GM12878 (cell line): ENCODE measurements around the gene ARHGEF37. TPM values are rescaled to one million over a fixed set of nuclear protein-coding genes. Genes with fewer than 3 reads are reported as not detected.

Source experiments
- ATAC-seq: fragments of 200-7000 bp; cut with Tn5 transposase; 3 replicates; pipeline ENCODE4 v1.9.1; 2020; ENCODE audit warnings: mild to moderate bottlenecking, moderate library complexity
- BruUV-seq: library from RNA; stranded (reverse); fragments of 400-500 nt; replicated peaks from 2 replicates; lab custom pipeline; 2021; lab: Mats Ljungman, UMichigan
- CTCF ChIA-PET: fragments of 300-600 bp; sonication (Branson Sonifier 250); formaldehyde crosslinking; extraction: SDS; loops from one replicate; lab custom pipeline; 2021; ENCODE audit warnings: inconsistent platforms; lab: Yijun Ruan, JAX
- POLR2A ChIA-PET: fragments of 350-600 bp; formaldehyde crosslinking; extraction: SDS; loops from one replicate; lab custom pipeline; 2021; ENCODE audit warnings: inconsistent platforms; lab: Charles Lee
- RAD21 ChIA-PET: fragments of 300-600 bp; sonication (Branson Sonifier 250); formaldehyde crosslinking; loops from one replicate; lab custom pipeline; 2023; ENCODE audit warnings: antibody characterized with exemption; ENCODE audit not compliant: unreplicated experiment; lab: Charles Lee
- SMC1A ChIA-PET: fragments of 300-600 bp; sonication (Branson Sonifier 250); formaldehyde crosslinking; loops from one replicate; lab custom pipeline; 2023; ENCODE audit not compliant: unreplicated experiment, uncharacterized antibody; lab: Charles Lee
- DNase-seq: peaks from one replicate; pipeline ENCODE4 v3.0.0-alpha.2; 2011; ENCODE audit warnings: low read depth, low spot score
- FAIRE-seq: peaks from 3 replicates; lab custom pipeline; 2011; peaks lifted over from hg19 to GRCh38; lab: Jason Lieb, UNC
- H2AFZ ChIP-seq: 2 replicates; pipeline ENCODE4 v1.6.0; 2011; ENCODE audit warnings: low read depth, low read length, control low read depth; ENCODE audit not compliant: control insufficient read depth
- H3K27ac ChIP-seq: 2 replicates; pipeline ENCODE4 v1.5.1; 2011; ENCODE audit warnings: control low read depth; ENCODE audit not compliant: control insufficient read depth, insufficient read depth
- H3K27me3 ChIP-seq, 2 experiments: replicated peaks in 1 of 2; 2 replicates each; pipeline versions ENCODE4 v1.6.0 to v1.6.1; 2011; ENCODE audit warnings: low read length in 1 of 2; ENCODE audit not compliant: control insufficient read depth in 2 of 2, insufficient read depth in 2 of 2
- H3K36me3 ChIP-seq, 2 experiments: 2 replicates each; pipeline ENCODE4 v1.5.1; 2011; ENCODE audit warnings: low read length in 1 of 2; ENCODE audit not compliant: control insufficient read depth in 2 of 2, insufficient read depth in 2 of 2
- H3K4me1 ChIP-seq: 2 replicates; pipeline ENCODE4 v1.6.1; 2011; ENCODE audit warnings: mild to moderate bottlenecking, low read length, moderate library complexity, mixed read lengths; ENCODE audit not compliant: control insufficient read depth, insufficient read depth
- H3K4me2 ChIP-seq: 2 replicates; pipeline ENCODE4 v1.6.0; 2011; ENCODE audit warnings: control low read depth; ENCODE audit not compliant: control insufficient read depth, insufficient read depth
- H3K4me3 ChIP-seq: fragments of 200-600 bp; sonication (generic); 2 replicates; pipeline ENCODE4 v1.5.1; 2016
- H3K79me2 ChIP-seq: 2 replicates; pipeline ENCODE4 v1.6.0; 2011; ENCODE audit warnings: low read length; ENCODE audit not compliant: control insufficient read depth, insufficient read depth
- H3K9ac ChIP-seq: 2 replicates; pipeline ENCODE4 v1.8.0; 2011; ENCODE audit warnings: low read length, control low read depth, mixed read lengths; ENCODE audit not compliant: control insufficient read depth, insufficient read depth
- H3K9me3 ChIP-seq: replicated peaks from 3 replicates; pipeline ENCODE4 v1.5.1; 2011; ENCODE audit warnings: mild to moderate bottlenecking, low read length; ENCODE audit not compliant: control insufficient read depth, insufficient read depth
- H4K20me1 ChIP-seq: 2 replicates; pipeline ENCODE4 v1.6.0; 2011; ENCODE audit not compliant: control insufficient read depth, insufficient read depth
- CBFB ChIP-seq: IDR thresholded peaks from 2 replicates; pipeline ENCODE4 v1.6.1; 2016; ENCODE audit warnings: antibody characterized with exemption, low read depth
- CEBPB ChIP-seq, 2 experiments: fragments of 150-350 bp in 1 of 2; IDR thresholded peaks; 2 replicates each; pipeline ENCODE4 v1.6.1; 2012 to 2014; ENCODE audit warnings: low read depth in 2 of 2, low read length in 2 of 2, borderline replicate concordance in 1 of 2, inconsistent platforms in 1 of 2
- EED ChIP-seq: sonication (generic); IDR thresholded peaks from 2 replicates; pipeline ENCODE4 v1.6.1; 2016; ENCODE audit warnings: antibody characterized with exemption, low read depth
- HDAC6 ChIP-seq: fragments of 200-600 bp; sonication (generic); IDR thresholded peaks from one replicate; pipeline ENCODE4 v1.8.0; 2017; ENCODE audit warnings: antibody characterized with exemption; ENCODE audit not compliant: unreplicated experiment
- HDGF ChIP-seq: fragments of 450-650 bp; IDR thresholded peaks from 2 replicates; pipeline ENCODE4 v1.6.1; 2016; ENCODE audit warnings: antibody characterized with exemption
- IKZF1 ChIP-seq: fragments of 450-650 bp; conservative IDR thresholded peaks from 2 replicates; pipeline ENCODE4 v1.6.1; 2017; ENCODE audit warnings: antibody characterized with exemption, mild to moderate bottlenecking
- LARP7 ChIP-seq: fragments of 450-650 bp; IDR thresholded peaks from 2 replicates; pipeline ENCODE4 v1.6.1; 2017; ENCODE audit warnings: mild to moderate bottlenecking
- NFXL1 ChIP-seq: fragments of 450-650 bp; IDR thresholded peaks from 2 replicates; pipeline ENCODE4 v1.6.1; 2017; ENCODE audit warnings: antibody characterized with exemption, mild to moderate bottlenecking, borderline replicate concordance
- SREBF1 ChIP-seq: IDR thresholded peaks from 2 replicates; pipeline ENCODE4 v1.6.1; 2012; ENCODE audit warnings: mild to moderate bottlenecking, low read length
- TCF12 ChIP-seq: IDR thresholded peaks from 2 replicates; pipeline ENCODE4 v1.6.1; 2011; ENCODE audit warnings: low read depth, mild to moderate bottlenecking, low read length
- WRNIP1 ChIP-seq: IDR thresholded peaks from 2 replicates; pipeline ENCODE4 v1.6.1; 2011; ENCODE audit warnings: low read depth, low read length, improper control_type of control experiment, borderline replicate concordance
- WGBS: methylation state at CpG from one replicate; pipeline ENCODE4 v1.1.6; 2016; ENCODE audit warnings: low lambda C conversion rate; ENCODE audit not compliant: insufficient replicate concordance, insufficient coverage; ENCODE audit errors: missing lambda C conversion rate; 5-methylcytosine and 5-hydroxymethylcytosine counted together
- in situ Hi-C: fragments of 300-500 bp; cut with MboI; formaldehyde crosslinking; loops from 9 replicates; pipeline ENCODE4 v1.14.3; 2018; ENCODE audit warnings: mixed read lengths
- intact Hi-C: fragments of 100-400 bp; cut with micrococcal nuclease; formaldehyde crosslinking; loops from one replicate; pipeline ENCODE4 v1.14.2; 2022; ENCODE audit not compliant: unreplicated experiment
- polyA plus RNA-seq, 11 experiments: library from polyadenylated mRNA; depleted of rRNA in 4 of 11; unstranded in 6 of 11; stranded (reverse) in 5 of 11; fragments of >200 nt; fragmentation: Nextera tagmentation in 4 of 11; fragmentation: Illumina TruSeq in 1 of 11; extraction: Ambion mirVana in 4 of 11; extraction: Trizol in 1 of 11; gene quantifications; 1 replicate in 1 of 11; 2 replicates in 10 of 11; pipeline versions ENCODE4 v1.2.1 to v1.2.3, GENCODE V29; 2011 to 2016; ENCODE audit warnings: inconsistent platforms in 2 of 11, missing spikeins in 2 of 11, low read depth in 1 of 11
- total RNA-seq, 4 experiments: library from RNA; depleted of rRNA in 3 of 4; stranded (reverse); fragments of >200 nt in 3 of 4; fragmentation: Illumina TruSeq in 1 of 4; extraction: Trizol in 1 of 4; gene quantifications; 2 replicates each; pipeline versions ENCODE4 v1.2.1 to v1.2.3, GENCODE V29; 2013 to 2021
- TF ChIP-seq, protein P1 (sequence below): fragments of 150-350 bp; IDR thresholded peaks from 2 replicates; pipeline ENCODE4 v1.6.1; 2014; ENCODE audit warnings: mild to moderate bottlenecking, low read depth, low read length
- TF ChIP-seq, protein P2 (sequence below): fragments of 450-650 bp; formaldehyde crosslinking; IDR thresholded peaks from 2 replicates; pipeline ENCODE4 v1.4.0; 2022; ENCODE audit warnings: mild to moderate bottlenecking, moderate library complexity
- TF ChIP-seq, protein P3 (sequence below): fragments of 450-650 bp; IDR thresholded peaks from 2 replicates; pipeline ENCODE4 v1.6.1; 2016; ENCODE audit warnings: mild to moderate bottlenecking
- TF ChIP-seq, protein P4 (sequence below): fragments of 450-650 bp; IDR thresholded peaks from 2 replicates; pipeline ENCODE4 v1.6.1; 2017; ENCODE audit warnings: mild to moderate bottlenecking, moderate library complexity

The ARHGEF37 gene
- total and polyA plus RNA-seq, 10 of the 15 experiments (the other 5 are each of a cell fraction or from before 2014, with no cell fraction given): 0.16 to 1.1 (median 0.63) TPM

DNA sequence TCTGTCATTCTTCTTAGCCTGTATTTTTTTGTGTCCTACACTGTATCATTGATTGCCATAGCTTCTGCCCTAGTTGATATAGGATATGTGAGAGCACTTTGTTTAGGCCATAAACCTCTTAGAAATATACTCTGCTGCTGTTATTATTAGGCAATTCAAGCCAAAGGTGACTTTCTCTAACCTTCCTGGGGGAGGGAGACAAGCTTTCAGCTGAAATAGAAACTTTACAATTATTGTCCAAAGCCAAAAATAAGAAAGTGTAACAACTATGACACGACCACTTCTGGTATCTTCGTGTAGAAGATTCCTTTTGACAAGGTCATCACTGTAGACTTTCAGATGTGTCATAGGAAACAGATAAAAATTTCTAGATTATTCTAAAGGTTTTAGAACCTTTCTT, 17.8 kb upstream of the ARHGEF37 start:
- Histone ChIP-seq H3K4me3 (no peak overlapping the region), H3K9me3 (no peaks in the 10 kb centered on the region), H3K27me3 (no peaks in the 10 kb centered on the region), H2AFZ (no peak overlapping the region), H3K27ac (no peak overlapping the region), H3K79me2 (no peaks in the 10 kb centered on the region), H3K9ac (no peak overlapping the region), H3K4me1 (no peaks in the 10 kb centered on the region), H3K4me2 (no peak overlapping the region), H3K36me3 (no peaks in the 10 kb centered on the region), H4K20me1 (no peaks in the 10 kb centered on the region)
- CTCF ChIA-PET: interaction anchor here (0.7 to 5.3 kb wide), 22 partner anchors 11 to 249 kb away, joined by 3 to 68 read pairs (median 4); partner anchors contain the start of genes CSNK1A1, IL17B and PCYOX1L
- SMC1A ChIA-PET: interaction anchor here (1.0 to 3.8 kb wide), 10 partner anchors 14 to 191 kb away, joined by 3 to 24 read pairs (median 4); no protein-coding TSS in a partner anchor
- in situ Hi-C loops (loop anchor here (5.0 kb wide), 1 partner anchor 121 kb away; no protein-coding TSS in a partner anchor), intact Hi-C loops (no loop called here)
- RAD21 ChIA-PET: interaction anchor here (1.2 to 2.7 kb wide), 8 partner anchors 55 to 244 kb away, joined by 3 to 10 read pairs (median 5); no protein-coding TSS in a partner anchor
- 8% methylated on average over 2 of the region's 2 CpGs for WGBS
- ATAC-seq: no peak
- no peak for FAIRE-seq
- DNase-seq: no peak
- BruUV-seq: no TSS peak
- POLR2A ChIA-PET: interaction anchor here (0.5 kb wide), 1 partner anchor 8 kb away, joined by 3 read pairs; no protein-coding TSS in a partner anchor
- TF ChIP-seq TCF12: no peak
- no peak for TF ChIP-seq EED
- TF ChIP-seq IKZF1: no peak
- no peak for TF ChIP-seq LARP7
- TF ChIP-seq CEBPB (IDR thresholded peaks at IDR 0.05; ENCODE audit: borderline replicate concordance in 1 of 2, low read depth in 2 of 2, low read length in 2 of 2): no peak
- TF ChIP-seq, protein P1, sequence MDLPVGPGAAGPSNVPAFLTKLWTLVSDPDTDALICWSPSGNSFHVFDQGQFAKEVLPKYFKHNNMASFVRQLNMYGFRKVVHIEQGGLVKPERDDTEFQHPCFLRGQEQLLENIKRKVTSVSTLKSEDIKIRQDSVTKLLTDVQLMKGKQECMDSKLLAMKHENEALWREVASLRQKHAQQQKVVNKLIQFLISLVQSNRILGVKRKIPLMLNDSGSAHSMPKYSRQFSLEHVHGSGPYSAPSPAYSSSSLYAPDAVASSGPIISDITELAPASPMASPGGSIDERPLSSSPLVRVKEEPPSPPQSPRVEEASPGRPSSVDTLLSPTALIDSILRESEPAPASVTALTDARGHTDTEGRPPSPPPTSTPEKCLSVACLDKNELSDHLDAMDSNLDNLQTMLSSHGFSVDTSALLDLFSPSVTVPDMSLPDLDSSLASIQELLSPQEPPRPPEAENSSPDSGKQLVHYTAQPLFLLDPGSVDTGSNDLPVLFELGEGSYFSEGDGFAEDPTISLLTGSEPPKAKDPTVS: no peak
- no peak for TF ChIP-seq SREBF1
- TF ChIP-seq, protein P2, sequence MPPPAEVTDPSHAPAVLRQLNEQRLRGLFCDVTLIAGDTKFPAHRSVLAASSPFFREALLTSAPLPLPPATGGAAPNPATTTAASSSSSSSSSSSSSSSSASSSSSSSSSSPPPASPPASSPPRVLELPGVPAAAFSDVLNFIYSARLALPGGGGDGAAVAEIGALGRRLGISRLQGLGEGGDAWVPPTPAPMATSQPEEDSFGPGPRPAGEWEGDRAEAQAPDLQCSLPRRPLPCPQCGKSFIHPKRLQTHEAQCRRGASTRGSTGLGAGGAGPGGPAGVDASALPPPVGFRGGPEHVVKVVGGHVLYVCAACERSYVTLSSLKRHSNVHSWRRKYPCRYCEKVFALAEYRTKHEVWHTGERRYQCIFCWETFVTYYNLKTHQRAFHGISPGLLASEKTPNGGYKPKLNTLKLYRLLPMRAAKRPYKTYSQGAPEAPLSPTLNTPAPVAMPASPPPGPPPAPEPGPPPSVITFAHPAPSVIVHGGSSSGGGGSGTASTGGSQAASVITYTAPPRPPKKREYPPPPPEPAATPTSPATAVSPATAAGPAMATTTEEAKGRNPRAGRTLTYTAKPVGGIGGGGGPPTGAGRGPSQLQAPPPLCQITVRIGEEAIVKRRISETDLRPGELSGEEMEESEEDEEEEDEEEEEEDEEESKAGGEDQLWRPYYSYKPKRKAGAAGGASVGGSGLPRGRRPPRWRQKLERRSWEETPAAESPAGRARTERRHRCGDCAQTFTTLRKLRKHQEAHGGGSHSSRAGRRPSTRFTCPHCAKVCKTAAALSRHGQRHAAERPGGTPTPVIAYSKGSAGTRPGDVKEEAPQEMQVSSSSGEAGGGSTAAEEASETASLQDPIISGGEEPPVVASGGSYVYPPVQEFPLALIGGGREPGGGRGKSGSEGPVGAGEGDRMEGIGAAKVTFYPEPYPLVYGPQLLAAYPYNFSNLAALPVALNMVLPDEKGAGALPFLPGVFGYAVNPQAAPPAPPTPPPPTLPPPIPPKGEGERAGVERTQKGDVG: no peak
- TF ChIP-seq, protein P3, sequence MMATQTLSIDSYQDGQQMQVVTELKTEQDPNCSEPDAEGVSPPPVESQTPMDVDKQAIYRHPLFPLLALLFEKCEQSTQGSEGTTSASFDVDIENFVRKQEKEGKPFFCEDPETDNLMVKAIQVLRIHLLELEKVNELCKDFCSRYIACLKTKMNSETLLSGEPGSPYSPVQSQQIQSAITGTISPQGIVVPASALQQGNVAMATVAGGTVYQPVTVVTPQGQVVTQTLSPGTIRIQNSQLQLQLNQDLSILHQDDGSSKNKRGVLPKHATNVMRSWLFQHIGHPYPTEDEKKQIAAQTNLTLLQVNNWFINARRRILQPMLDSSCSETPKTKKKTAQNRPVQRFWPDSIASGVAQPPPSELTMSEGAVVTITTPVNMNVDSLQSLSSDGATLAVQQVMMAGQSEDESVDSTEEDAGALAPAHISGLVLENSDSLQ: no peak
- TF ChIP-seq WRNIP1: no peak
- TF ChIP-seq, protein P4, sequence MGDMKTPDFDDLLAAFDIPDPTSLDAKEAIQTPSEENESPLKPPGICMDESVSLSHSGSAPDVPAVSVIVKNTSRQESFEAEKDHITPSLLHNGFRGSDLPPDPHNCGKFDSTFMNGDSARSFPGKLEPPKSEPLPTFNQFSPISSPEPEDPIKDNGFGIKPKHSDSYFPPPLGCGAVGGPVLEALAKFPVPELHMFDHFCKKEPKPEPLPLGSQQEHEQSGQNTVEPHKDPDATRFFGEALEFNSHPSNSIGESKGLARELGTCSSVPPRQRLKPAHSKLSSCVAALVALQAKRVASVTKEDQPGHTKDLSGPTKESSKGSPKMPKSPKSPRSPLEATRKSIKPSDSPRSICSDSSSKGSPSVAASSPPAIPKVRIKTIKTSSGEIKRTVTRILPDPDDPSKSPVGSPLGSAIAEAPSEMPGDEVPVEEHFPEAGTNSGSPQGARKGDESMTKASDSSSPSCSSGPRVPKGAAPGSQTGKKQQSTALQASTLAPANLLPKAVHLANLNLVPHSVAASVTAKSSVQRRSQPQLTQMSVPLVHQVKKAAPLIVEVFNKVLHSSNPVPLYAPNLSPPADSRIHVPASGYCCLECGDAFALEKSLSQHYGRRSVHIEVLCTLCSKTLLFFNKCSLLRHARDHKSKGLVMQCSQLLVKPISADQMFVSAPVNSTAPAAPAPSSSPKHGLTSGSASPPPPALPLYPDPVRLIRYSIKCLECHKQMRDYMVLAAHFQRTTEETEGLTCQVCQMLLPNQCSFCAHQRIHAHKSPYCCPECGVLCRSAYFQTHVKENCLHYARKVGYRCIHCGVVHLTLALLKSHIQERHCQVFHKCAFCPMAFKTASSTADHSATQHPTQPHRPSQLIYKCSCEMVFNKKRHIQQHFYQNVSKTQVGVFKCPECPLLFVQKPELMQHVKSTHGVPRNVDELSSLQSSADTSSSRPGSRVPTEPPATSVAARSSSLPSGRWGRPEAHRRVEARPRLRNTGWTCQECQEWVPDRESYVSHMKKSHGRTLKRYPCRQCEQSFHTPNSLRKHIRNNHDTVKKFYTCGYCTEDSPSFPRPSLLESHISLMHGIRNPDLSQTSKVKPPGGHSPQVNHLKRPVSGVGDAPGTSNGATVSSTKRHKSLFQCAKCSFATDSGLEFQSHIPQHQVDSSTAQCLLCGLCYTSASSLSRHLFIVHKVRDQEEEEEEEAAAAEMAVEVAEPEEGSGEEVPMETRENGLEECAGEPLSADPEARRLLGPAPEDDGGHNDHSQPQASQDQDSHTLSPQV: no peak
- no peak for TF ChIP-seq HDGF
- TF ChIP-seq CBFB: no peak
- no peak for TF ChIP-seq HDAC6
- TF ChIP-seq NFXL1: no peak
